HepG2 (cell line): ENCODE measurements around the gene LILRB2. TPM values are rescaled to one million over a fixed set of nuclear protein-coding genes. Genes with fewer than 3 reads are reported as not detected.

ENCODE experiments used
- ELF1 ChIP-seq: sonication (generic); formaldehyde crosslinking; IDR thresholded peaks from 2 replicates; pipeline ENCODE4 v1.4.0; 2020; ENCODE audit warnings: missing genetic modification reagents
- ETV5 ChIP-seq: IDR thresholded peaks from 2 replicates; pipeline ENCODE4 v1.6.1; 2018; ENCODE audit warnings: missing biosample characterization, missing genetic modification reagents, inconsistent platforms, borderline replicate concordance
- FOXA3 ChIP-seq: IDR thresholded peaks from 2 replicates; pipeline ENCODE4 v1.6.1; 2016; ENCODE audit warnings: missing genetic modification reagents, missing compliant biosample characterization
- FOXP1 ChIP-seq, 2 experiments: fragments of 450-650 bp in 1 of 2; IDR thresholded peaks; 2 replicates each; pipeline ENCODE4 v1.6.1; 2017 to 2018; ENCODE audit warnings: antibody characterized with exemption in 1 of 2
- GPN1 ChIP-seq: sonication (generic); formaldehyde crosslinking; IDR thresholded peaks from 2 replicates; pipeline ENCODE4 v1.5.1; 2020; ENCODE audit warnings: missing genetic modification reagents, borderline replicate concordance
- HINFP ChIP-seq: sonication (generic); formaldehyde crosslinking; IDR thresholded peaks from 2 replicates; pipeline ENCODE4 v1.4.0; 2020; ENCODE audit warnings: low read depth, mild to moderate bottlenecking, missing genetic modification reagents
- LCORL ChIP-seq, 2 experiments: fragments of 450-650 bp in 1 of 2; sonication (generic) in 1 of 2; formaldehyde crosslinking in 1 of 2; IDR thresholded peaks; 2 replicates each; pipeline versions ENCODE4 v1.5.0 to v1.6.1; 2017 to 2020; ENCODE audit warnings: antibody characterized with exemption in 1 of 2, missing genetic modification reagents in 1 of 2
- PBX2 ChIP-seq: IDR thresholded peaks from 2 replicates; pipeline ENCODE4 v1.6.1; 2016; ENCODE audit warnings: control low read depth
- PHF20 ChIP-seq: sonication (generic); formaldehyde crosslinking; IDR thresholded peaks from 2 replicates; pipeline ENCODE4 v1.5.0; 2020; ENCODE audit warnings: mild to moderate bottlenecking, missing genetic modification reagents
- POLR2AphosphoS2 ChIP-seq: IDR thresholded peaks from 2 replicates; pipeline ENCODE4 v1.6.1; 2011; ENCODE audit warnings: low read depth, low read length, improper control_type of control experiment
- SALL1 ChIP-seq: sonication (generic); formaldehyde crosslinking; IDR thresholded peaks from 2 replicates; pipeline ENCODE4 v1.8.0; 2022; ENCODE audit warnings: mild to moderate bottlenecking, missing genetic modification reagents
- SMC3 ChIP-seq: IDR thresholded peaks from 2 replicates; pipeline ENCODE4 v1.6.1; 2011; ENCODE audit warnings: low read length, improper control_type of control experiment
- SNAPC2 ChIP-seq: sonication (generic); formaldehyde crosslinking; IDR thresholded peaks from 2 replicates; pipeline ENCODE4 v1.8.1; 2022; ENCODE audit warnings: mild to moderate bottlenecking, missing genetic modification reagents
- XRCC5 ChIP-seq: fragments of 200-400 bp; formaldehyde crosslinking; optimal IDR thresholded peaks from 2 replicates; pipeline ENCODE3; 2017; ENCODE audit warnings: mild to moderate bottlenecking, low read length
- ZFP62 ChIP-seq: sonication (generic); formaldehyde crosslinking; IDR thresholded peaks from 2 replicates; pipeline ENCODE4 v1.4.0; 2020; ENCODE audit warnings: missing genetic modification reagents
- ZNF343 ChIP-seq: sonication (generic); formaldehyde crosslinking; IDR thresholded peaks from 2 replicates; pipeline ENCODE4 v1.4.0; 2020; ENCODE audit warnings: mild to moderate bottlenecking, missing genetic modification reagents
- ZNF597 ChIP-seq: sonication (generic); formaldehyde crosslinking; IDR thresholded peaks from 2 replicates; pipeline ENCODE4 v1.5.0; 2020; ENCODE audit warnings: missing genetic modification reagents
- polyA plus RNA-seq, 8 experiments: library from polyadenylated mRNA; depleted of rRNA in 3 of 8; stranded (reverse) in 7 of 8; unstranded in 1 of 8; fragments of >200 nt; fragmentation: Illumina TruSeq in 4 of 8; extraction: Trizol in 4 of 8; gene quantifications; 2 replicates each; pipeline versions ENCODE4 v1.2.1 to v1.2.3, GENCODE V29; 2011 to 2016; ENCODE audit warnings: low read depth in 4 of 8, missing spikeins in 1 of 8, mixed read lengths in 1 of 8; ENCODE audit not compliant: insufficient read depth in 1 of 8
- total RNA-seq, 5 experiments: library from RNA; depleted of rRNA; stranded (reverse); fragments of >200 nt; fragmentation: Illumina TruSeq; extraction: Trizol; gene quantifications; 2 replicates each; pipeline ENCODE4 v1.2.3, GENCODE V29; 2016; ENCODE audit warnings: low read depth in 1 of 5
- TF ChIP-seq, protein P1 (sequence below): IDR thresholded peaks from 2 replicates; pipeline ENCODE4 v1.6.1; 2016; ENCODE audit warnings: missing biosample characterization, missing genetic modification reagents, low read depth
- TF ChIP-seq, protein P2 (sequence below): sonication (generic); formaldehyde crosslinking; IDR thresholded peaks from 2 replicates; pipeline ENCODE4 v1.5.1; 2020; ENCODE audit warnings: mild to moderate bottlenecking, missing genetic modification reagents, moderate library complexity
- TF ChIP-seq, protein P3 (sequence below): sonication (generic); formaldehyde crosslinking; IDR thresholded peaks from 2 replicates; pipeline ENCODE4 v1.8.0; 2022; ENCODE audit warnings: missing genetic modification reagents, mild to moderate bottlenecking, inconsistent platforms, borderline replicate concordance
- TF ChIP-seq, protein P4 (sequence below): sonication (generic); formaldehyde crosslinking; IDR thresholded peaks from 2 replicates; pipeline ENCODE4 v1.4.0; 2020; ENCODE audit warnings: mild to moderate bottlenecking, low read depth, missing genetic modification reagents

Gene LILRB2
- total and polyA plus RNA-seq, 2 of the 13 experiments (the other 11 are each of a cell fraction or from before 2014, with no cell fraction given): not detected

- TF ChIP-seq HINFP (CRISPR knock-in tag) (peak; percentile 61; the same call in 1 of the 2 replicates), PBX2 (CRISPR knock-in tag) (no peak), ZFP62 (CRISPR knock-in tag) (no peak), ZNF343 (no peak), FOXA3 (CRISPR knock-in tag) (peak; percentile 40), FOXP1 (IDR thresholded peaks at IDR 0.05) (no peak), FOXP1 (CRISPR knock-in tag; IDR thresholded peaks at IDR 0.05) (no peak), XRCC5 (peak; percentile 93), LCORL (IDR thresholded peaks at IDR 0.05) (no peak), LCORL (CRISPR knock-in tag; IDR thresholded peaks at IDR 0.05) (no peak), PHF20 (CRISPR knock-in tag) (no peak), SMC3 (peak; percentile 66; the same call in 1 of the 2 replicates), SNAPC2 (CRISPR knock-in tag) (no peak), SALL1 (CRISPR knock-in tag) (peak; percentile 62), ETV5 (CRISPR knock-in tag) (no peak), ELF1 (CRISPR knock-in tag) (no peak), GPN1 (no peak), POLR2AphosphoS2 (no peak), ZNF597 (no peak)
- TF ChIP-seq, protein P1, sequence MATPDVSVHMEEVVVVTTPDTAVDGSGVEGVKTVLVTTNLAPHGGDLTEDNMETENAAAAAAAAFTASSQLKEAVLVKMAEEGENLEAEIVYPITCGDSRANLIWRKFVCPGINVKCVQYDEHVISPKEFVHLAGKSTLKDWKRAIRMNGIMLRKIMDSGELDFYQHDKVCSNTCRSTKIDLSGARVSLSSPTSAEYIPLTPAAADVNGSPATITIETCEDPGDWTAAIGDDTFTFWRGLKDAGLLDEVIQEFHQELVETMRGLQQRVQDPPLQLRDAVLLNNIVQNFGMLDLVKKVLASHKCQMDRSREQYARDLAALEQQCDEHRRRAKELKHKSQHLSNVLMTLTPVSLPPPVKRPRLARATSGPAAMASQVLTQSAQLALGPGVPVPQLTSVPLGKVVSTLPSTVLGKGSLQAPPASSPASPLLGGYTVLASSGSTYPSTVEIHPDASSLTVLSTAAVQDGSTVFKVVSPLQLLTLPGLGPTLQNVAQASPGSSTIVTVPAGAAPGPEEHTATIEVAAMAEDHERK (CRISPR knock-in tag): no peak
- TF ChIP-seq, protein P2, sequence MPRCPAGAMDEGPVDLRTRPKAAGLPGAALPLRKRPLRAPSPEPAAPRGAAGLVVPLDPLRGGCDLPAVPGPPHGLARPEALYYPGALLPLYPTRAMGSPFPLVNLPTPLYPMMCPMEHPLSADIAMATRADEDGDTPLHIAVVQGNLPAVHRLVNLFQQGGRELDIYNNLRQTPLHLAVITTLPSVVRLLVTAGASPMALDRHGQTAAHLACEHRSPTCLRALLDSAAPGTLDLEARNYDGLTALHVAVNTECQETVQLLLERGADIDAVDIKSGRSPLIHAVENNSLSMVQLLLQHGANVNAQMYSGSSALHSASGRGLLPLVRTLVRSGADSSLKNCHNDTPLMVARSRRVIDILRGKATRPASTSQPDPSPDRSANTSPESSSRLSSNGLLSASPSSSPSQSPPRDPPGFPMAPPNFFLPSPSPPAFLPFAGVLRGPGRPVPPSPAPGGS: no peak
- TF ChIP-seq, protein P3, sequence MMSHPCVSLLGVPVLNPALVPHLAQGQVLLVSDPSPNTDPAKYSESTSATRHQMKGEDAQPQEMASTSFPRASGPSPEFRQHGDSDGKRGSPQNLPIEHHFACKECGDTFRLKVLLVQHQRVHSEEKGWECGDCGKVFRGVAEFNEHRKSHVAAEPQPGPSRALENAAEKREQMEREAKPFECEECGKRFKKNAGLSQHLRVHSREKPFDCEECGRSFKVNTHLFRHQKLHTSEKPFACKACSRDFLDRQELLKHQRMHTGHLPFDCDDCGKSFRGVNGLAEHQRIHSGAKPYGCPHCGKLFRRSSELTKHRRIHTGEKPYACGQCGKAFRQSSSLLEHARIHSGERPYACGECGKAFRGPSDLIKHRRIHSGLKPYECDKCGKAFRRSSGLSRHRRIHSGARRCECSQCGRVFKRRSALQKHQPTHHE (CRISPR knock-in tag): no peak
- TF ChIP-seq, protein P4, sequence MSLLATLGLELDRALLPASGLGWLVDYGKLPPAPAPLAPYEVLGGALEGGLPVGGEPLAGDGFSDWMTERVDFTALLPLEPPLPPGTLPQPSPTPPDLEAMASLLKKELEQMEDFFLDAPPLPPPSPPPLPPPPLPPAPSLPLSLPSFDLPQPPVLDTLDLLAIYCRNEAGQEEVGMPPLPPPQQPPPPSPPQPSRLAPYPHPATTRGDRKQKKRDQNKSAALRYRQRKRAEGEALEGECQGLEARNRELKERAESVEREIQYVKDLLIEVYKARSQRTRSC (CRISPR knock-in tag): no peak
These were observed 49.6 kb downstream of the LILRB2 start (continued) for GRCh38 chr19:54231077-54231931.
